Stimulated activated CD4-positive, alpha-beta T cell treated with anti-CD3 and anti-CD28 coated beads, TNF-alpha, amount 100 ng/mL, for 1 hour (primary cell): ENCODE results near the gene REV1.

Experiments
- DNase-seq, 3 donors: peaks; one replicate each; pipeline ENCODE4 v3.0.0-alpha.2; 2020; ENCODE audit warnings: low read depth in 3 of 3, low spot score in 1 of 3

REV1 gene

GRCh38 chr2:99451280-99451679, 38.5 kb downstream of the REV1 start:
- no peak for DNase-seq

- DNase-seq, result no peak
These were observed 39.6 kb downstream of the REV1 start for GRCh38 chr2:99450199-99450598.

- DNase-seq, result no peak
These were observed 41.3 kb downstream of the REV1 start for GRCh38 chr2:99448556-99448955.

GRCh38 chr2:99445065-99445464, 44.8 kb downstream of the REV1 start:
- no peak for DNase-seq

GRCh38 chr2:99444222-99444621, 45.6 kb downstream of the REV1 start:
- no peak for DNase-seq

GRCh38 chr2:99442837-99443236, 47.0 kb downstream of the REV1 start:
- no peak for DNase-seq

GRCh38 chr2:99439971-99440505, 49.8 kb downstream of the REV1 start:
- no peak for DNase-seq

- no peak for DNase-seq
These were observed 52.9 kb downstream of the REV1 start for GRCh38 chr2:99436874-99437273.

GRCh38 chr2:99433340-99433739, 56.5 kb downstream of the REV1 start:
- no peak for DNase-seq

- no peak for DNase-seq
These were observed 58.1 kb downstream of the REV1 start for GRCh38 chr2:99431587-99432275.

- DNase-seq, result no peak
These were observed 59.1 kb downstream of the REV1 start for GRCh38 chr2:99430614-99431291.

GRCh38 chr2:99425022-99425421, 64.8 kb downstream of the REV1 start:
- DNase-seq, result no peak

GRCh38 chr2:99424371-99424770, 65.4 kb downstream of the REV1 start:
- DNase-seq, result no peak

GRCh38 chr2:99422599-99422998, 67.2 kb downstream of the REV1 start:
- no peak for DNase-seq

GRCh38 chr2:99421469-99421868, 68.3 kb downstream of the REV1 start:
- DNase-seq, result no peak

- no peak for DNase-seq
These were observed 69.0 kb downstream of the REV1 start for GRCh38 chr2:99420751-99421299.

- DNase-seq, result no peak
These were observed 69.8 kb downstream of the REV1 start for GRCh38 chr2:99420031-99420430.

GRCh38 chr2:99417396-99417795, 72.4 kb downstream of the REV1 start:
- DNase-seq, result no peak

- no peak for DNase-seq
These were observed 75.3 kb downstream of the REV1 start for GRCh38 chr2:99414566-99414965.

GRCh38 chr2:99410276-99410675, 79.5 kb downstream of the REV1 start:
- no peak for DNase-seq

GRCh38 chr2:99406137-99406536, 83.7 kb downstream of the REV1 start:
- no peak for DNase-seq
